ENCODE data around the gene ZMYND12. TPM values are rescaled to one million over a fixed set of nuclear protein-coding genes. Genes with fewer than 3 reads are reported as not detected.

The ZMYND12 gene
- total and polyA plus RNA-seq, 8 donors = 1.0 to 2.8 (median 1.5) TPM

DNA sequence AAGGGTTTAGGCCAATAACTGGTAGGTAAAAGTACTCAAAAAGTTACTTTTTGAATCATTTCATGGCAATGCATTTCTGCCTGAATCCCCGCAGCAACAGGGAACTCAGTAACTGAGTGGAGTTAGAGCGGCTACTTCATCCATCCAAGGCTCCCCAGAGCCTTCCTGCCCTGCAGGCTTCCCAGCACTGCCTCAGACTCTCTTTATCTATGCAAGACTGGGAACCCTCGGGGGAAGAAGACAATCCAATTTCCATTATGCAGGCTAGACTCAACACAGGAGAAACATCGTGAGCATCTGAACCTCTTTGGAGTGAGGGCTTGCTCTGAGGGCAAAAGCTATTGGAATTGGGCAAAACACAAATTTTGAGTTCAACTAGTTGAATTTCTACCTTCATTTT, 23.1 kb downstream of the ZMYND12 start:
- Histone ChIP-seq H3K36me3 (no peaks in the 10 kb centered on the region), H3K27ac (no peak overlapping the region), H3K9me3 (no peaks in the 10 kb centered on the region), H3K4me1 (no peaks in the 10 kb centered on the region), H3K4me3 (no peak overlapping the region), H3K27me3 (no peaks in the 10 kb centered on the region)
- WGBS, 2 donors = 90 to 94% methylated on average over 4 of the region's 4 CpGs
- TF ChIP-seq, protein P1, sequence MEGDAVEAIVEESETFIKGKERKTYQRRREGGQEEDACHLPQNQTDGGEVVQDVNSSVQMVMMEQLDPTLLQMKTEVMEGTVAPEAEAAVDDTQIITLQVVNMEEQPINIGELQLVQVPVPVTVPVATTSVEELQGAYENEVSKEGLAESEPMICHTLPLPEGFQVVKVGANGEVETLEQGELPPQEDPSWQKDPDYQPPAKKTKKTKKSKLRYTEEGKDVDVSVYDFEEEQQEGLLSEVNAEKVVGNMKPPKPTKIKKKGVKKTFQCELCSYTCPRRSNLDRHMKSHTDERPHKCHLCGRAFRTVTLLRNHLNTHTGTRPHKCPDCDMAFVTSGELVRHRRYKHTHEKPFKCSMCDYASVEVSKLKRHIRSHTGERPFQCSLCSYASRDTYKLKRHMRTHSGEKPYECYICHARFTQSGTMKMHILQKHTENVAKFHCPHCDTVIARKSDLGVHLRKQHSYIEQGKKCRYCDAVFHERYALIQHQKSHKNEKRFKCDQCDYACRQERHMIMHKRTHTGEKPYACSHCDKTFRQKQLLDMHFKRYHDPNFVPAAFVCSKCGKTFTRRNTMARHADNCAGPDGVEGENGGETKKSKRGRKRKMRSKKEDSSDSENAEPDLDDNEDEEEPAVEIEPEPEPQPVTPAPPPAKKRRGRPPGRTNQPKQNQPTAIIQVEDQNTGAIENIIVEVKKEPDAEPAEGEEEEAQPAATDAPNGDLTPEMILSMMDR (IDR thresholded peaks at IDR 0.05) = no peak
- no peak for FAIRE-seq
- no peak for ATAC-seq
- no peak for DNase-seq
- intact Hi-C loops (cut with DNase I) = no loop called here

DNA sequence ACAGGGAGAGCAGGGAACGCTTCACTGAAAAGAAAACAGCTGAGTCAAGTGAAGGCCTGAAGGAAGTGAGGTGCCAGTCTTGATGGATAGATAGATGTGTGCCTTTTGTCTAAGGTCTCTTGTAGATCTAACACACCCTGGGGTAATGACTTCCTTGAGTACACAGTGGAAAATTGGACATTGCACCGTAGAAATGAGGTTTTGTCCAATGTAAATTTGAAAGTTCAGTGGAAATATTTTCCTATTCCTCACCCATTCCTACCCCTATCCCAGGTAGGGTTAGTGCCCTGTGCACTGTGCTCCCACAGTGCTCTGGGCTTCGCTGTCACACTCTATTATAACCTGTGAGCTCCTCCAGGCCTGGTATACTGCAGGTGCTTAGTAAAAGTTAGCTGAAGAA, 24.3 kb downstream of the ZMYND12 start:
- FAIRE-seq (peak; percentile 23), ATAC-seq (no peak), DNase-seq (no peak)
- no peak overlapping the region for H3K4me3 ChIP-seq
- no peaks in the 10 kb centered on the region for H3K4me1 ChIP-seq
- intact Hi-C loops (cut with DNase I) = no loop called here
- WGBS, 2 donors = 69 to 82% methylated on average over 3 of the region's 3 CpGs
- H3K9me3 ChIP-seq = no peaks in the 10 kb centered on the region
- H3K27ac ChIP-seq = no peak overlapping the region
- H3K36me3 ChIP-seq = no peaks in the 10 kb centered on the region
- TF ChIP-seq, protein P1 (IDR thresholded peaks at IDR 0.05) = no peak
- H3K27me3 ChIP-seq = no peaks in the 10 kb centered on the region

DNA sequence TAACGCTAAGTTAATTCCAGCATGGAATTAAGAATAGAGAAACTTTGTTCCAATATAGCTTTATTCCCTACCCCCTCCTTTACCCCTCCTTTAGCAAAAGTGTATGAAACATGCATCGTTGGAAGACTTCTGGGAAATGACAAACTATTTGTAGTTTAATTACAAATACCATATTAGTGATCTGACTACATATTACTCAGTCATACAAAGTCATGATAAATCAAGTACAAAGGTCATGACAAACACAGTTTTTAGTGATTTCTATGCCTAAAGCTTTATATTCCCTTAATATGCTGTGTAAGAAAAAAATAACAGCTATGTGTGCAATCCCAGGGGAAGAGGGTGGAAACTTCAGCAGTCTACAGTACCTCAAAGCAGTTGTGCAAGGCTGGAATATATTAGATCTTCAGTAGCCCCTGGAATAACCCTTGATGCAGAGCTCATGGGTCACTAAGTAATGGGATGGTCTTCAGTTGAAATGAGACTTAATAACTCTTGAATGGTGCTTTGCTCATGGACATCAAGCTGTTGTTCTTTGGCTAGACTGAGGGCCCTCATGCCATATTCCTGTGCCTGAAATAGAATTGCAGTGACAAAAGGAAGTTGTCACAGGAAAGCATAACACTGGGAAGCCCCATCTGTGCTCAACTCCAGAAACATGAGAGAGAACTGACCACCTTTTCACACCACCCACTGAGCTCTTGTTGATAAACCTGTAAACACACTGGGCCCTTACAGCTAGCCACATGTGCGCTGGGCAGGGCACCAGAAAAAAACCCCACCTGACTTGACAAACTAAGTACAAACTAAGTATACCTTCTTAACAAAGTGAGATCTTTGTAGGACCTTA, 25.3 kb downstream of the ZMYND12 start:
- intact Hi-C loops (cut with DNase I) = no loop called here
- Histone ChIP-seq H3K9me3 (no peaks in the 10 kb centered on the region), H3K4me3 (no peak overlapping the region), H3K27ac (no peak overlapping the region), H3K36me3 (no peaks in the 10 kb centered on the region), H3K4me1 (no peaks in the 10 kb centered on the region), H3K27me3 (no peaks in the 10 kb centered on the region)
- TF ChIP-seq, protein P1 (IDR thresholded peaks at IDR 0.05) = no peak
- no peak for DNase-seq
- no peak for ATAC-seq
- 79 to 82% methylated on average over 3 of the region's 3 CpGs for WGBS, 2 donors
- no peak for FAIRE-seq

DNA sequence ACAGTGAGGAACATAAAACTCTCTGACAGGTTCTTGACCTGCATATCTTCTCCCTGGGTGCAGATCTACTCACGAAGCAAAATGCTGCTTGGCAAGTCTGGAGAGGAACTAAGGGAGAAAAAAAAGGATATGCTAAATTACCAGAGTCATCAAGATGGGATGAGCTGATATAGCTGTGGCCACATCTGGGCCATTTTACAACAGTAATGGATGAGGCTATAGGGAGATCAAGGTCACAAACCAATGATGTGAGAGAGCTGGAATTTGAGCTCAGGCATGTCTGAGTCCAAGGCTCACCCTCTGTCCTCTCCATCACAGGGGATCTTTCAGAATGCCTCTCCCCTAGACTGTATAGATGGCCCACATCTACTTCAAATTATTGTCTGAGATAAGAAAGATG, 26.2 kb downstream of the ZMYND12 start:
- H3K9me3 ChIP-seq = no peaks in the 10 kb centered on the region
- H3K4me1 ChIP-seq = no peaks in the 10 kb centered on the region
- DNase-seq = no peak
- no peak for FAIRE-seq
- no peaks in the 10 kb centered on the region for H3K27me3 ChIP-seq
- H3K4me3 ChIP-seq = no peak overlapping the region
- no peak overlapping the region for H3K27ac ChIP-seq
- 87 to 88% methylated on average over 1 of the region's 1 CpG for WGBS, 2 donors
- no peaks in the 10 kb centered on the region for H3K36me3 ChIP-seq
- no peak for ATAC-seq
- TF ChIP-seq, protein P1 (IDR thresholded peaks at IDR 0.05) = no peak
- intact Hi-C loops (cut with DNase I) = no loop called here

DNA sequence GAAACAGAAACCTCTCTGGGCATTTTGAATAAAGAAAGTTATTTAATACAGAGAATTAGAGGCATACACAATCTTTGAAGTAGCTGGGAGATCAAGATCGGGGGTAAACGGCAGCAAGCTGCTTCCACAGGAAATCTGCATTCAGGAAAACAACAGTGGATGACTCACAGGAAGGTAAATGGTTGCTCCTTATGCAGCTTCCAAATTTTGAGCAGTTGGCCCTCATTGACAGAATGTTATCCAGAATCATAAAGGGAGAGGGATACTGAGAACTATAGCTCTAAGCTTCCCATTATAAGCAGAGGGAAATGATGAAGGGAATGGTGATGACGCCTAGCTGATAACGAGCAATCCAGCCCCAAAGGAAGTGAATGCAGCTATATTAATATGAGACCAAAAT, 28.6 kb downstream of the ZMYND12 start:
- H3K27me3 ChIP-seq = no peaks in the 10 kb centered on the region
- FAIRE-seq = no peak
- DNase-seq = no peak
- intact Hi-C loops (cut with DNase I) = no loop called here
- ATAC-seq = no peak
- no peaks in the 10 kb centered on the region for H3K4me1 ChIP-seq
- 84 to 94% methylated on average over 4 of the region's 4 CpGs for WGBS, 2 donors
- no peak overlapping the region for H3K4me3 ChIP-seq
- H3K9me3 ChIP-seq = no peaks in the 10 kb centered on the region
- TF ChIP-seq, protein P1 (IDR thresholded peaks at IDR 0.05) = no peak
- H3K27ac ChIP-seq = no peak overlapping the region
- no peaks in the 10 kb centered on the region for H3K36me3 ChIP-seq
